K562 (cell line): ENCODE measurements around the gene ATL3. TPM values are rescaled to one million over a fixed set of nuclear protein-coding genes. Genes with fewer than 3 reads are reported as not detected.
A peak's percentile ranks its signal among the peaks of the same experiment; 100 is the strongest.

Experiments used
- ATAC-seq: fragments of 200-7000 bp; cut with Tn5 transposase; 3 replicates; pipeline ENCODE4 v1.9.1; 2020; ENCODE audit warnings: moderate library complexity
- Bru-seq: library from RNA; stranded (reverse); fragments of 400-500 nt; gene quantifications from one replicate; lab custom pipeline; 2021; lab: Mats Ljungman, UMichigan
- BruChase-seq, 2 experiments: library from RNA; stranded (reverse); fragments of 400-500 nt; gene quantifications; one replicate each; lab custom pipeline; 2021; lab: Mats Ljungman, UMichigan
- BruUV-seq: library from RNA; stranded (reverse); fragments of 400-500 nt; replicated peaks from 2 replicates; lab custom pipeline; 2021; lab: Mats Ljungman, UMichigan
- CTCF ChIA-PET: fragments of 300-600 bp; formaldehyde crosslinking; extraction: SDS; loops from one replicate; lab custom pipeline; 2021; ENCODE audit warnings: low intra/inter-chr PET ratio; lab: Yijun Ruan, JAX
- POLR2A ChIA-PET: fragments of 300-600, 350-650 bp; sonication (Branson Sonifier 250); formaldehyde crosslinking; extraction: SDS; loops from one replicate; lab custom pipeline; 2021; ENCODE audit warnings: antibody characterized with exemption, inconsistent platforms; lab: Yijun Ruan, JAX
- DNase-seq, 4 experiments: peaks; one replicate each; pipeline versions ENCODE4 v3.0.0 to v3.0.0-alpha.2; 2011 to 2018; ENCODE audit warnings: low spot score in 3 of 4, mixed read lengths in 3 of 4; ENCODE audit errors: extremely low read depth in 1 of 4
- FAIRE-seq: peaks from 2 replicates; lab custom pipeline; 2011; peaks lifted over from hg19 to GRCh38; lab: Jason Lieb, UNC
- H2AFZ ChIP-seq: 2 replicates; pipeline ENCODE4 v1.6.0; 2011; ENCODE audit warnings: low read depth, low read length, control low read depth, inconsistent platforms
- H3K27ac ChIP-seq: fragments of 200-600 bp; 3 replicates; pipeline ENCODE4 v1.8.0; 2011; ENCODE audit warnings: low read depth, mild to moderate bottlenecking, control low read depth, inconsistent platforms, low read length, moderate library complexity, mixed read lengths; ENCODE audit errors: extremely low read depth
- H3K27me3 ChIP-seq, 2 experiments: fragments of 300-600 bp in 1 of 2; 2 replicates in 1 of 2; 3 replicates in 1 of 2; pipeline versions ENCODE4 v1.6.0 to v1.8.0; 2011; ENCODE audit warnings: inconsistent platforms in 2 of 2, low read length in 2 of 2, mild to moderate bottlenecking in 1 of 2, mixed read lengths in 1 of 2, moderate library complexity in 1 of 2; ENCODE audit not compliant: control insufficient read depth in 2 of 2, insufficient read depth in 2 of 2
- H3K36me3 ChIP-seq: fragments of 300-600 bp; 3 replicates; pipeline ENCODE4 v1.8.0; 2011; ENCODE audit warnings: mild to moderate bottlenecking, low read length, inconsistent platforms; ENCODE audit not compliant: control insufficient read depth, insufficient read depth
- H3K4me1 ChIP-seq, 2 experiments: fragments of 200-600 bp in 1 of 2; replicated peaks in 1 of 2; 2 replicates in 1 of 2; 3 replicates in 1 of 2; pipeline versions ENCODE4 v1.5.1 to v1.8.0; 2011; ENCODE audit warnings: inconsistent platforms in 2 of 2, low read length in 2 of 2, mild to moderate bottlenecking in 1 of 2, mixed read lengths in 1 of 2, moderate library complexity in 1 of 2; ENCODE audit not compliant: control insufficient read depth in 2 of 2, insufficient read depth in 2 of 2
- H3K4me2 ChIP-seq: 2 replicates; pipeline ENCODE4 v1.6.1; 2011; ENCODE audit warnings: low read length, control low read depth, inconsistent platforms, mixed read lengths; ENCODE audit not compliant: insufficient read depth
- H3K4me3 ChIP-seq: fragments of 200-600 bp; sonication (generic), shearing (Covaris generic); 2 replicates; pipeline ENCODE4 v1.5.1; 2016; ENCODE audit warnings: control low read depth, inconsistent platforms
- H3K79me2 ChIP-seq: fragments of 200-600 bp; 3 replicates; pipeline ENCODE4 v1.8.0; 2011; ENCODE audit warnings: low read length, inconsistent platforms; ENCODE audit not compliant: control insufficient read depth, insufficient read depth
- H3K9ac ChIP-seq, 2 experiments: 2 replicates each; pipeline versions ENCODE4 v1.6.0 to v1.6.1; 2011; ENCODE audit warnings: low read depth in 2 of 2, low read length in 2 of 2, control low read depth in 1 of 2, inconsistent platforms in 1 of 2, mild to moderate bottlenecking in 1 of 2, mixed read lengths in 1 of 2; ENCODE audit not compliant: insufficient read depth in 1 of 2
- H3K9me1 ChIP-seq: one replicate; pipeline ENCODE4 v1.6.0; 2011; ENCODE audit warnings: inconsistent platforms, mild to moderate bottlenecking, low read length, moderate library complexity; ENCODE audit not compliant: control insufficient read depth, insufficient read depth
- H3K9me3 ChIP-seq: replicated peaks from 2 replicates; pipeline ENCODE4 v1.5.1; 2011; ENCODE audit warnings: low read depth, low read length, inconsistent platforms; ENCODE audit not compliant: control insufficient read depth, insufficient read depth
- H4K20me1 ChIP-seq: replicated peaks from 2 replicates; pipeline ENCODE4 v1.6.1; 2011; ENCODE audit warnings: low read length, inconsistent platforms, mixed read lengths; ENCODE audit not compliant: control insufficient read depth, insufficient read depth
- FOSL1 ChIP-seq: fragments of 200-800 bp; sonication (Bioruptor generic); conservative IDR thresholded peaks from 2 replicates; pipeline ENCODE4 v1.6.1; 2016; ENCODE audit warnings: missing genetic modification characterization, missing compliant biosample characterization
- GABPB2 ChIP-seq: fragments of 250-450 bp; sonication (Bioruptor Pico); conservative IDR thresholded peaks from 2 replicates; pipeline ENCODE4 v1.5.1; 2021; ENCODE audit warnings: mild to moderate bottlenecking
- HMG20A ChIP-seq: fragments of 450-650 bp; formaldehyde crosslinking; conservative IDR thresholded peaks from 2 replicates; pipeline ENCODE4 v1.4.0; 2020; ENCODE audit warnings: mild to moderate bottlenecking, mixed read lengths
- RFX5 ChIP-seq: IDR thresholded peaks from 2 replicates; pipeline ENCODE4 v1.6.1; 2011; ENCODE audit warnings: low read depth, mild to moderate bottlenecking, improper control_type of control experiment, low read length
- SMAD2 ChIP-seq: fragments of 150-350 bp; IDR thresholded peaks from 2 replicates; pipeline ENCODE4 v1.6.1; 2014; ENCODE audit warnings: low read depth, mild to moderate bottlenecking, low read length
- TGIF2 ChIP-seq: sonication (generic); formaldehyde crosslinking; IDR thresholded peaks from 2 replicates; pipeline ENCODE4 v1.8.1; 2022; ENCODE audit warnings: mild to moderate bottlenecking, missing genetic modification reagents, moderate library complexity
- ZNF140 ChIP-seq: fragments of 250-450 bp; sonication (Bioruptor Pico); IDR thresholded peaks from 2 replicates; pipeline ENCODE4 v1.8.0; 2021; ENCODE audit warnings: moderate library complexity, mild to moderate bottlenecking, inconsistent platforms
- WGBS: fragments of 100-300 bp; shearing (Covaris generic); methylation state at CpG from one replicate; pipeline ENCODE4 v1.1.6; 2016; ENCODE audit warnings: low coverage, mixed read lengths; ENCODE audit not compliant: insufficient coverage; ENCODE audit errors: missing lambda C conversion rate; 5-methylcytosine and 5-hydroxymethylcytosine counted together
- in situ Hi-C: fragments of 300-500 bp; cut with MboI; formaldehyde crosslinking; loops from 4 replicates; pipeline ENCODE4 v1.15.0; 2018; ENCODE audit warnings: inconsistent platforms, mixed read lengths
- intact Hi-C: fragments of 100-400 bp; cut with micrococcal nuclease; formaldehyde crosslinking; loops from 2 replicates; pipeline ENCODE4 v1.14.2; 2022
- long read RNA-seq, 3 experiments: library from polyadenylated mRNA in 2 of 3; library from RNA in 1 of 3; unstranded in 2 of 3; stranded (forward) in 1 of 3; transcript quantifications; one replicate each; pipeline ENCODE4 v2.0.0, GENCODE V29; 2019 to 2022
- polyA minus RNA-seq, 3 experiments: library from RNA; depleted of rRNA, polyadenylated mRNA; stranded (reverse); fragments of >200 nt; gene quantifications; 2 replicates each; pipeline ENCODE4 v1.2.3, GENCODE V29; 2011
- polyA plus RNA-seq, 8 experiments: library from polyadenylated mRNA; depleted of rRNA in 4 of 8; stranded (reverse) in 5 of 8; unstranded in 3 of 8; fragments of >200 nt; fragmentation: Nextera tagmentation in 2 of 8; fragmentation: Illumina TruSeq in 1 of 8; extraction: Ambion mirVana in 2 of 8; extraction: Trizol in 1 of 8; gene quantifications; 2 replicates each; pipeline versions ENCODE4 v1.2.1 to v1.2.3, GENCODE V29; 2011 to 2014; ENCODE audit warnings: inconsistent platforms in 1 of 8, missing spikeins in 1 of 8
- total RNA-seq, 7 experiments: library from RNA; depleted of rRNA in 6 of 7; stranded (reverse); fragments of >200 nt in 6 of 7; fragmentation: Illumina TruSeq in 2 of 7; extraction: Trizol in 2 of 7; gene quantifications; 2 replicates each; pipeline versions ENCODE4 v1.2.1 to v1.2.3, GENCODE V29; 2011 to 2021; ENCODE audit warnings: low replicate concordance in 1 of 7
- TF ChIP-seq, protein P1 (sequence below): fragments of 200-800 bp; sonication (Bioruptor generic); IDR thresholded peaks from 2 replicates; pipeline ENCODE4 v1.6.1; 2017; ENCODE audit warnings: missing genetic modification characterization, missing compliant biosample characterization

The ATL3 gene, protein sequence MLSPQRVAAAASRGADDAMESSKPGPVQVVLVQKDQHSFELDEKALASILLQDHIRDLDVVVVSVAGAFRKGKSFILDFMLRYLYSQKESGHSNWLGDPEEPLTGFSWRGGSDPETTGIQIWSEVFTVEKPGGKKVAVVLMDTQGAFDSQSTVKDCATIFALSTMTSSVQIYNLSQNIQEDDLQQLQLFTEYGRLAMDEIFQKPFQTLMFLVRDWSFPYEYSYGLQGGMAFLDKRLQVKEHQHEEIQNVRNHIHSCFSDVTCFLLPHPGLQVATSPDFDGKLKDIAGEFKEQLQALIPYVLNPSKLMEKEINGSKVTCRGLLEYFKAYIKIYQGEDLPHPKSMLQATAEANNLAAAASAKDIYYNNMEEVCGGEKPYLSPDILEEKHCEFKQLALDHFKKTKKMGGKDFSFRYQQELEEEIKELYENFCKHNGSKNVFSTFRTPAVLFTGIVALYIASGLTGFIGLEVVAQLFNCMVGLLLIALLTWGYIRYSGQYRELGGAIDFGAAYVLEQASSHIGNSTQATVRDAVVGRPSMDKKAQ
- 24.6 and 32.2 TPM in 2 replicates for total RNA-seq (2011; cell fraction: chromatin; rRNA removed; ENCODE audit: low replicate concordance)
- 11.0 and 12.6 TPM in 2 replicates for total RNA-seq (2011; cell fraction: nucleolus; rRNA removed)
- 17.3 and 26.3 TPM in 2 replicates for total RNA-seq (2011; cell fraction: nucleoplasm; rRNA removed)
- total RNA-seq (2014; rRNA removed) (13.8 and 18.2 TPM in 2 replicates), total RNA-seq (2014; rRNA removed; fragmentation: Illumina TruSeq; extraction: Trizol) (34.0 and 42.0 TPM in 2 replicates), total RNA-seq (2015; rRNA removed; fragmentation: Illumina TruSeq; extraction: Trizol) (21.3 and 22.4 TPM in 2 replicates), total RNA-seq (2021) (39.8 and 41.4 TPM in 2 replicates), polyA plus RNA-seq (2011; rRNA removed) (22.9 and 34.5 TPM in 2 replicates), polyA plus RNA-seq (2014; fragmentation: Illumina TruSeq; extraction: Trizol) (23.9 and 24.3 TPM in 2 replicates), polyA plus RNA-seq (2014; fragmentation: Nextera tagmentation; extraction: Ambion mirVana) (10 to 100 TPM; 23.5 to 34.2 TPM), polyA plus RNA-seq (2014; rRNA removed) (22.2 and 22.5 TPM in 2 replicates), polyA minus RNA-seq (2011; rRNA and poly(A)+ RNA removed) (36.5 and 40.6 TPM in 2 replicates), Bru-seq, nascent RNA (percentile 72 among the genes with signal in this experiment), BruChase-seq, experiment 1, labeled RNA remaining after a 2-hour chase (percentile 81 among the genes with signal in this experiment), BruChase-seq, experiment 2, labeled RNA remaining after a 6-hour chase (percentile 82 among the genes with signal in this experiment)
- 18.1 and 18.7 TPM in 2 replicates for polyA plus RNA-seq (2011; cell fraction: cytosol; rRNA removed)
- polyA plus RNA-seq (2011; cell fraction: nucleus; rRNA removed): 8.4 and 12.2 TPM in 2 replicates
- 13.8 and 15.5 TPM in 2 replicates for polyA plus RNA-seq (2012)
- polyA minus RNA-seq (2011; cell fraction: cytosol; rRNA and poly(A)+ RNA removed): 17.2 and 19.7 TPM in 2 replicates
- polyA minus RNA-seq (2011; cell fraction: nucleus; rRNA and poly(A)+ RNA removed): 4.3 and 8.0 TPM in 2 replicates
- long read RNA-seq, experiment 1, full-length matches to known transcripts: 182 of 230 reads
- long read RNA-seq, experiment 1, partial matches to known transcripts: 9 of 230 reads
- long read RNA-seq, experiment 1, other reads (novel, unspliced or antisense): 39 of 230 reads
- long read RNA-seq, experiment 2, full-length matches to known transcripts: 25 of 50 reads
- long read RNA-seq, experiment 2, partial matches to known transcripts: 13 of 50 reads
- long read RNA-seq, experiment 2, other reads (novel, unspliced or antisense): 12 of 50 reads
- long read RNA-seq, experiment 3, full-length matches to known transcripts: 50 of 57 reads
- long read RNA-seq, experiment 3, partial matches to known transcripts: 1 of 57 reads
- long read RNA-seq, experiment 3, other reads (novel, unspliced or antisense): 6 of 57 reads

DNA sequence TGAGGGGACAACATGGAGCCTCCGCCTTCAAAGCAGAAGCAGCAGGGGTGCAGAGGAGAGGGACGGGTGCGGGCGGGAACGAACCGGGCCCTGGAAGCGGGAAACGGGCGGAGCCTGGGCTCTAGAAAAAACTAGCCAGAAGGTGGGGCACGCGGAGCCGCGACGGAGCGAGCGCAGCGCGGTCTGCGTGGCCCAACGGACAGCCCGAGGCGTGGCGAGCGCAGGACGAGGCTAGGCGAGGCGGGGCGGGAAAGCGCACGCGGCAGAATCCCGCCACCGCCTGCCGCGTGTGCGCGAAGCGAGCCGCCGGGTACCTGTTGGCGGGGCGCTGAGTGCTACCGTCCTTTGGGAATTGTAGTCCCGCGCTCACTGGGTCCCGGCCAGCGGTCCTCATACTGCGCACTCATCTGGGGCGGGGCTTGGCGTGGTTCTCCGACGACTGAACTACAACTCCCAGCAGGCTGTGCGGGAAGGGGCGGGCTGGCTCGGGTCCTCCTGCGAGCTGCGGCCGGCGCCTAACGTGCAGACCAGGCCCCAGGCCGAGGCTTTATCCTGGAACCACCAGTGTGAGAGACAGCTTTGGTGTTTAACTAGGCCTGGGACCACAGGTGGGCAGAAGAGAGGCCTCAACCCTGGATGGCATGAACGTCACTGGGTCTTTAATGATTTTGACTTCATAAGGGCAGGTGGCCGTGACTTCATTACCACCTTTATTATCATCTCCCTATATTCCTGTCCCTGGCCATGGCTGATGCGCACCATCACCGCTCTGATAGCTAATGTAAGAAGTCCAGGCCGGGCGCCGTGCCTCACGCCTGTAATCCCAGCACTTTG, at the start of gene ATL3:
ATL3 (minus strand) TSS at position 55 of the 834 bp plus-strand sequence; CDS start at position 14, 41 bp downstream.
- Histone ChIP-seq H3K27me3 (no peaks in the 10 kb centered on the region), H3K79me2 (peaks cover 48% of the 10 kb centered on the region), H3K9me1 (no peaks in the 10 kb centered on the region), H3K9ac (peak within 1 kb of the TSS; percentile 81 to 93), H3K4me3 (peak within 1 kb of the TSS; percentile 72), H3K27ac (peak within 1 kb of the TSS; percentile 95), H3K9me3 (no peaks in the 10 kb centered on the region), H3K4me1 (peaks cover 16 to 29% of the 10 kb centered on the region in 2 experiments; a peak in 4 of 5 replicates), H4K20me1 (no peaks in the 10 kb centered on the region), H3K36me3 (peaks cover 13% of the 10 kb centered on the region; the same call in 2 of the 3 replicates), H2AFZ (peak within 1 kb of the TSS; percentile 93), H3K4me2 (peak within 1 kb of the TSS; percentile 86)
- ATAC-seq: peak; percentile 97
- BruUV-seq: TSS peak; percentile 76
- intact Hi-C loops (loop anchor here (2.0 kb wide), 3 partner anchors 39 to 75 kb away; no protein-coding TSS in a partner anchor), in situ Hi-C loops (no loop called here)
- CTCF ChIA-PET: interaction anchor here (0.6 kb wide), 1 partner anchor 19 kb away, joined by 3 read pairs; no protein-coding TSS in a partner anchor
- DNase-seq: peak; percentile 92 to 99 (median 95)
- peak; percentile 83 for FAIRE-seq
- POLR2A ChIA-PET: interaction anchor here (0.6 to 3.9 kb wide), 8 partner anchors 9 to 1772 kb away, joined by 3 to 46 read pairs (median 3); partner anchors contain the start of gene RTN3
- 10% methylated on average over 62 of the region's 69 CpGs for WGBS
- TF ChIP-seq GABPB2 (CRISPR knock-in tag): no peak
- no peak for TF ChIP-seq ZNF140
- TF ChIP-seq SMAD2: no peak
- TF ChIP-seq TGIF2 (CRISPR knock-in tag): peak; percentile 100
- TF ChIP-seq, protein P1, sequence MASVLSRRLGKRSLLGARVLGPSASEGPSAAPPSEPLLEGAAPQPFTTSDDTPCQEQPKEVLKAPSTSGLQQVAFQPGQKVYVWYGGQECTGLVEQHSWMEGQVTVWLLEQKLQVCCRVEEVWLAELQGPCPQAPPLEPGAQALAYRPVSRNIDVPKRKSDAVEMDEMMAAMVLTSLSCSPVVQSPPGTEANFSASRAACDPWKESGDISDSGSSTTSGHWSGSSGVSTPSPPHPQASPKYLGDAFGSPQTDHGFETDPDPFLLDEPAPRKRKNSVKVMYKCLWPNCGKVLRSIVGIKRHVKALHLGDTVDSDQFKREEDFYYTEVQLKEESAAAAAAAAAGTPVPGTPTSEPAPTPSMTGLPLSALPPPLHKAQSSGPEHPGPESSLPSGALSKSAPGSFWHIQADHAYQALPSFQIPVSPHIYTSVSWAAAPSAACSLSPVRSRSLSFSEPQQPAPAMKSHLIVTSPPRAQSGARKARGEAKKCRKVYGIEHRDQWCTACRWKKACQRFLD (CRISPR knock-in tag): peak; percentile 96
- no peak for TF ChIP-seq RFX5
- TF ChIP-seq HMG20A (CRISPR knock-in tag): no peak
- TF ChIP-seq FOSL1: 0 out of 2 replicates have a peak, but pooled peaks have one; percentile 12
